ENCODE data around the gene EMID1.

Gene EMID1

GRCh38 chr22:29186302-29186701 is 19.4 kb upstream of the EMID1 start:
- no peak for TF ChIP-seq CTCF (IDR thresholded peaks at IDR 0.05)

- no peak for TF ChIP-seq CTCF (IDR thresholded peaks at IDR 0.05)
Measured at GRCh38 chr22:29187831-29188230, 17.9 kb upstream of the EMID1 start.

- no peak for TF ChIP-seq CTCF (IDR thresholded peaks at IDR 0.05)
Measured at GRCh38 chr22:29190051-29190450, 15.6 kb upstream of the EMID1 start.

- no peak for TF ChIP-seq CTCF (IDR thresholded peaks at IDR 0.05)
Measured at GRCh38 chr22:29190918-29191317, 14.8 kb upstream of the EMID1 start.

- no peak for TF ChIP-seq CTCF (IDR thresholded peaks at IDR 0.05)
Measured at GRCh38 chr22:29193021-29193420, 12.7 kb upstream of the EMID1 start.

GRCh38 chr22:29194184-29194583 is 11.5 kb upstream of the EMID1 start:
- no peak for TF ChIP-seq CTCF (IDR thresholded peaks at IDR 0.05)

GRCh38 chr22:29195118-29195963 is 10.4 kb upstream of the EMID1 start:
- TF ChIP-seq CTCF (IDR thresholded peaks at IDR 0.05) = no peak

All from LNCAP (cell line).